SK-N-SH (cell line): ENCODE measurements around the gene KIF25. TPM values are rescaled to one million over a fixed set of nuclear protein-coding genes. Genes with fewer than 3 reads are reported as not detected.

Experiments used
- CTCF ChIA-PET: fragments of 300-600, 350-600 bp; formaldehyde crosslinking; extraction: SDS; loops from one replicate; lab custom pipeline; 2021; lab: Yijun Ruan, JAX
- POLR2A ChIA-PET: fragments of 350-600 bp; sonication (Branson Sonifier 250); formaldehyde crosslinking; extraction: SDS; loops from one replicate; lab custom pipeline; 2020; ENCODE audit warnings: antibody characterized with exemption, inconsistent platforms; lab: Yijun Ruan, JAX
- DNase-seq: peaks from one replicate; pipeline ENCODE4 v3.0.0; 2012
- H2AFZ ChIP-seq: fragments of 200-600 bp; sonication (generic); 2 replicates; pipeline ENCODE4 v1.8.1; 2016; ENCODE audit warnings: antibody characterized with exemption, mild to moderate bottlenecking, low read depth
- H3F3A ChIP-seq: fragments of 200-600 bp; sonication (generic); replicated peaks from 2 replicates; pipeline ENCODE3; 2016; ENCODE audit warnings: antibody characterized with exemption, mild to moderate bottlenecking; ENCODE audit not compliant: insufficient read depth
- H3K27ac ChIP-seq, 2 experiments: fragments of 200-500 bp in 1 of 2; fragments of 200-600 bp in 1 of 2; sonication (Bioruptor generic) in 1 of 2; sonication (generic), shearing (Covaris generic) in 1 of 2; 2 replicates each; pipeline versions ENCODE4 v1.5.1 to v1.6.1; 2014 to 2016; ENCODE audit warnings: low read depth in 2 of 2, inconsistent platforms in 1 of 2, low read length in 1 of 2, mild to moderate bottlenecking in 1 of 2, mixed read lengths in 1 of 2
- H3K27me3 ChIP-seq: fragments of 200-600 bp; sonication (generic), shearing (Covaris generic); 2 replicates; pipeline ENCODE4 v1.6.1; 2016; ENCODE audit warnings: mixed run types; ENCODE audit not compliant: insufficient read depth
- H3K36me3 ChIP-seq, 2 experiments: fragments of 200-500 bp in 1 of 2; fragments of 200-600 bp in 1 of 2; sonication (Bioruptor generic) in 1 of 2; sonication (generic) in 1 of 2; replicated peaks in 1 of 2; 2 replicates each; pipeline versions ENCODE3 to v1.5.1; 2014 to 2016; ENCODE audit warnings: low read length in 1 of 2, mild to moderate bottlenecking in 1 of 2; ENCODE audit not compliant: insufficient read depth in 2 of 2, control insufficient read depth in 1 of 2
- H3K4me1 ChIP-seq, 2 experiments: fragments of 200-500 bp in 1 of 2; fragments of 200-600 bp in 1 of 2; sonication (Bioruptor generic) in 1 of 2; sonication (generic), shearing (Covaris generic) in 1 of 2; 2 replicates each; pipeline versions ENCODE4 v1.5.1 to v1.6.1; 2014 to 2016; ENCODE audit warnings: low read depth in 1 of 2, low read length in 1 of 2, mixed run types in 1 of 2; ENCODE audit not compliant: insufficient read depth in 2 of 2, control insufficient read depth in 1 of 2
- H3K4me2 ChIP-seq: fragments of 200-600 bp; sonication (generic), shearing (Covaris generic); 2 replicates; pipeline ENCODE4 v1.6.1; 2017; ENCODE audit warnings: mixed run types
- H3K4me3 ChIP-seq, 2 experiments: fragments of 200-500 bp in 1 of 2; fragments of 200-600 bp in 1 of 2; sonication (Bioruptor generic) in 1 of 2; sonication (generic), shearing (Covaris generic) in 1 of 2; 2 replicates each; pipeline versions ENCODE4 v1.5.1 to v1.8.1; 2014 to 2016; ENCODE audit warnings: low read depth in 2 of 2, inconsistent platforms in 1 of 2, low read length in 1 of 2, mild to moderate bottlenecking in 1 of 2, mixed read lengths in 1 of 2, moderate library complexity in 1 of 2
- H3K79me2 ChIP-seq: fragments of 200-600 bp; sonication (generic); 2 replicates; pipeline ENCODE4 v1.8.1; 2017; ENCODE audit warnings: mild to moderate bottlenecking; ENCODE audit not compliant: insufficient read depth
- H3K9ac ChIP-seq: fragments of 200-600 bp; sonication (generic); 2 replicates; pipeline ENCODE4 v1.6.1; 2017; ENCODE audit warnings: mixed run types
- H3K9me2 ChIP-seq: fragments of 200-600 bp; sonication (generic); 2 replicates; pipeline ENCODE4 v1.6.1; 2017; ENCODE audit warnings: mixed run types
- H3K9me3 ChIP-seq: fragments of 200-600 bp; sonication (generic); 2 replicates; pipeline ENCODE4 v1.6.1; 2017; ENCODE audit warnings: mixed run types, mild to moderate bottlenecking, moderate library complexity
- H4K20me1 ChIP-seq: fragments of 200-600 bp; sonication (generic); 2 replicates; pipeline ENCODE4 v1.6.1; 2017; ENCODE audit warnings: mild to moderate bottlenecking, mixed run types; ENCODE audit not compliant: insufficient read depth
- EP300 ChIP-seq, 2 experiments: IDR thresholded peaks; 2 replicates each; pipeline versions ENCODE4 v1.4.0 to v1.6.1; 2012; ENCODE audit warnings: borderline replicate concordance in 1 of 2, low read depth in 1 of 2, low read length in 1 of 2
- EZH2phosphoT487 ChIP-seq: fragments of 200-600 bp; sonication (generic); IDR thresholded peaks from 2 replicates; pipeline ENCODE4 v1.6.1; 2017; ENCODE audit warnings: low read depth, mixed run types, mild to moderate bottlenecking, antibody characterized with exemption, moderate library complexity, borderline replicate concordance
- FOXM1 ChIP-seq: IDR thresholded peaks from 2 replicates; pipeline ENCODE4 v1.4.0; 2012; ENCODE audit warnings: low read depth, mild to moderate bottlenecking
- GABPA ChIP-seq: IDR thresholded peaks from 2 replicates; pipeline ENCODE4 v1.4.0; 2012; ENCODE audit warnings: low read depth, mild to moderate bottlenecking
- GATA2 ChIP-seq: sonication (generic); formaldehyde crosslinking; IDR thresholded peaks from 2 replicates; pipeline ENCODE4 v1.5.0; 2020; ENCODE audit warnings: mild to moderate bottlenecking, missing genetic modification reagents
- MEF2A ChIP-seq: IDR thresholded peaks from 2 replicates; pipeline ENCODE4 v1.4.0; 2012; ENCODE audit warnings: low read depth, borderline replicate concordance
- MXI1 ChIP-seq: IDR thresholded peaks from 2 replicates; pipeline ENCODE4 v1.6.1; 2012; ENCODE audit warnings: mild to moderate bottlenecking, low read depth, low read length, improper control_type of control experiment
- POLR2AphosphoS5 ChIP-seq: IDR thresholded peaks from 2 replicates; pipeline ENCODE4 v1.6.1; 2012; ENCODE audit warnings: low read depth, low read length
- RXRA ChIP-seq: IDR thresholded peaks from 2 replicates; pipeline ENCODE4 v1.4.0; 2012; ENCODE audit warnings: low read depth, mild to moderate bottlenecking, borderline replicate concordance
- TCF12 ChIP-seq: IDR thresholded peaks from 2 replicates; pipeline ENCODE4 v1.4.0; 2012
- YY1 ChIP-seq: IDR thresholded peaks from 2 replicates; pipeline ENCODE4 v1.4.0; 2012; ENCODE audit warnings: low read depth, mild to moderate bottlenecking
- WGBS: methylation state at CpG from one replicate; pipeline ENCODE4 v1.1.6; 2017; ENCODE audit warnings: low lambda C conversion rate; 5-methylcytosine and 5-hydroxymethylcytosine counted together
- polyA plus RNA-seq, 3 experiments: library from polyadenylated mRNA; depleted of rRNA; stranded (reverse); fragments of >200 nt; gene quantifications; 2 replicates each; pipeline ENCODE4 v1.2.3, GENCODE V29; 2012
- TF ChIP-seq, protein P1 (sequence below): fragments of 150-350 bp; IDR thresholded peaks from 2 replicates; pipeline ENCODE4 v1.6.1; 2016; ENCODE audit warnings: mild to moderate bottlenecking, low read depth, low read length
- TF ChIP-seq, protein P2 (sequence below): IDR thresholded peaks from 2 replicates; pipeline ENCODE4 v1.4.0; 2012; ENCODE audit warnings: low read depth, borderline replicate concordance
- TF ChIP-seq, protein P3 (sequence below): IDR thresholded peaks from 2 replicates; pipeline ENCODE4 v1.6.1; 2012; ENCODE audit warnings: mild to moderate bottlenecking, low read depth, low read length, moderate library complexity
- TF ChIP-seq, protein P4 (sequence below): IDR thresholded peaks from 2 replicates; pipeline ENCODE4; 2012

Gene KIF25
- polyA plus RNA-seq, 1 of the 3 experiments (the other 2 are of a cell fraction): not detected

GRCh38 chr6:168053957-168054471 is 56.5 kb downstream of the KIF25 start (continued):
- no peak for TF ChIP-seq MXI1

- H3F3A ChIP-seq: no peaks in the 10 kb centered on the region
- no peaks in the 10 kb centered on the region for H3K36me3 ChIP-seq
- no peak for DNase-seq
- POLR2A ChIA-PET: no interaction called here
- H2AFZ ChIP-seq: no peak overlapping the region
- no peaks in the 10 kb centered on the region for H3K9me2 ChIP-seq
- peaks cover 0 to 8% of the 10 kb centered on the region in 2 experiments; a peak in 1 of 4 replicates for H3K4me1 ChIP-seq
- no peak overlapping the region for H3K4me3 ChIP-seq
- H3K27me3 ChIP-seq: no peaks in the 10 kb centered on the region
- TF ChIP-seq GABPA: no peak
- TF ChIP-seq POLR2AphosphoS5: no peak
- TF ChIP-seq, protein P1, sequence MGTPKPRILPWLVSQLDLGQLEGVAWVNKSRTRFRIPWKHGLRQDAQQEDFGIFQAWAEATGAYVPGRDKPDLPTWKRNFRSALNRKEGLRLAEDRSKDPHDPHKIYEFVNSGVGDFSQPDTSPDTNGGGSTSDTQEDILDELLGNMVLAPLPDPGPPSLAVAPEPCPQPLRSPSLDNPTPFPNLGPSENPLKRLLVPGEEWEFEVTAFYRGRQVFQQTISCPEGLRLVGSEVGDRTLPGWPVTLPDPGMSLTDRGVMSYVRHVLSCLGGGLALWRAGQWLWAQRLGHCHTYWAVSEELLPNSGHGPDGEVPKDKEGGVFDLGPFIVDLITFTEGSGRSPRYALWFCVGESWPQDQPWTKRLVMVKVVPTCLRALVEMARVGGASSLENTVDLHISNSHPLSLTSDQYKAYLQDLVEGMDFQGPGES: no peak
- TF ChIP-seq YY1: no peak
- no peak for TF ChIP-seq EZH2phosphoT487
- TF ChIP-seq GATA2 (CRISPR knock-in tag): no peak
- H3K79me2 ChIP-seq: no peaks in the 10 kb centered on the region
- H3K4me2 ChIP-seq: no peak overlapping the region
- no peak overlapping the region for H3K9ac ChIP-seq
- H3K27ac ChIP-seq: no peak overlapping the region
- WGBS: 72% methylated on average over 14 of the region's 18 CpGs
- CTCF ChIA-PET: no interaction called here
- no peaks in the 10 kb centered on the region for H3K9me3 ChIP-seq
- H4K20me1 ChIP-seq: no peaks in the 10 kb centered on the region
These were observed 57.5 kb downstream of the KIF25 start for GRCh38 chr6:168054765-168055560.

DNA sequence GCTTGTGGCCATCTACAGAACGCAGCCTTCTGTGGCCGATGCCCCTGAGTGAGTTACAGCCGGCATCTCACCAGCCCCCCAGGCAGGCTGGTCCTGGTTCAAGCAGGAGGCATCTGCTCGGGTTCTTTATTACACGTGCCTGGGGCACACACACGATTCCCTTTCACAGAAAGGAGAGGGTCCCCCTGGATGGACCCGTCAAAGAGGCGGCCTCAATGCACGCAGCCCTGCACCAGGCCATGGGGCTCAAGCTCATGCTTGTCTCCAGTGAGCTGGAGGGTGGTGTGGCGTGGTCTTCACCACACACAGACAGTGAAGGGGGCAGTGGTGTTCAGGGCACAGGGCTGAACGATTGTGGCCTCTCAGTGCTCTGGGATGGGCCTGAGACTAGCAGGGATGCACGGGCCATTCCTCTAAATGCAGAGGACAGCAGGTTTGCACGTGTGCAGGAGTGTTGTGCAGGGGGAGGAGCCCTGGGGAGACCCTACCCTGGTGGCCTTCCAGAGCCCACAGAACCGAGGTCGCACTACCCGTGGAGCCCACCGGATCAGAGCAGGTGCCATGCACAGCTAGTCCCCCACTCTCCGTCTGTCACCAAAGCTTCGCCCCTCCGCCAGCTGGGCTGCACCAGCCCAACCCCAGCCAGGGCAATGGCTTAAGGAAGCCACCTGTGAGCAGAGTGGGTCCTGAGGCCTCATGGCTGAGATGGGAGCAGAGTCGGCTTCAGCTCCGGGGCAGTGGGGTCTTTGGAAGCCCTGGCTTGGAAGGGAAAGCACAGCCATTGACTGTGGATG is 58.4 kb downstream of the KIF25 start:
- Histone ChIP-seq H2AFZ (no peak overlapping the region), H4K20me1 (no peaks in the 10 kb centered on the region), H3K27ac (no peak overlapping the region), H3K79me2 (no peaks in the 10 kb centered on the region), H3K4me1 (peaks cover 0 to 14% of the 10 kb centered on the region in 2 experiments; a peak in 1 of 4 replicates), H3K4me3 (no peak overlapping the region), H3K27me3 (no peaks in the 10 kb centered on the region), H3K9ac (no peak overlapping the region), H3K9me2 (no peaks in the 10 kb centered on the region), H3K9me3 (no peaks in the 10 kb centered on the region), H3K4me2 (no peak overlapping the region), H3K36me3 (no peaks in the 10 kb centered on the region), H3F3A (no peaks in the 10 kb centered on the region)
- 64% methylated on average over 5 of the region's 22 CpGs for WGBS
- CTCF ChIA-PET: interaction anchor here (1.3 kb wide), 1 partner anchor 11 kb away, joined by 4 read pairs; no protein-coding TSS in a partner anchor
- POLR2A ChIA-PET: no interaction called here
- no peak for DNase-seq
- no peak for TF ChIP-seq RXRA
- no peak for TF ChIP-seq POLR2AphosphoS5
- TF ChIP-seq FOXM1: no peak
- TF ChIP-seq, protein P2, sequence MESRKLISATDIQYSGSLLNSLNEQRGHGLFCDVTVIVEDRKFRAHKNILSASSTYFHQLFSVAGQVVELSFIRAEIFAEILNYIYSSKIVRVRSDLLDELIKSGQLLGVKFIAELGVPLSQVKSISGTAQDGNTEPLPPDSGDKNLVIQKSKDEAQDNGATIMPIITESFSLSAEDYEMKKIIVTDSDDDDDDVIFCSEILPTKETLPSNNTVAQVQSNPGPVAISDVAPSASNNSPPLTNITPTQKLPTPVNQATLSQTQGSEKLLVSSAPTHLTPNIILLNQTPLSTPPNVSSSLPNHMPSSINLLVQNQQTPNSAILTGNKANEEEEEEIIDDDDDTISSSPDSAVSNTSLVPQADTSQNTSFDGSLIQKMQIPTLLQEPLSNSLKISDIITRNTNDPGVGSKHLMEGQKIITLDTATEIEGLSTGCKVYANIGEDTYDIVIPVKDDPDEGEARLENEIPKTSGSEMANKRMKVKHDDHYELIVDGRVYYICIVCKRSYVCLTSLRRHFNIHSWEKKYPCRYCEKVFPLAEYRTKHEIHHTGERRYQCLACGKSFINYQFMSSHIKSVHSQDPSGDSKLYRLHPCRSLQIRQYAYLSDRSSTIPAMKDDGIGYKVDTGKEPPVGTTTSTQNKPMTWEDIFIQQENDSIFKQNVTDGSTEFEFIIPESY: no peak
- TF ChIP-seq GATA2 (CRISPR knock-in tag): no peak
- TF ChIP-seq TCF12: no peak
- TF ChIP-seq, protein P3, sequence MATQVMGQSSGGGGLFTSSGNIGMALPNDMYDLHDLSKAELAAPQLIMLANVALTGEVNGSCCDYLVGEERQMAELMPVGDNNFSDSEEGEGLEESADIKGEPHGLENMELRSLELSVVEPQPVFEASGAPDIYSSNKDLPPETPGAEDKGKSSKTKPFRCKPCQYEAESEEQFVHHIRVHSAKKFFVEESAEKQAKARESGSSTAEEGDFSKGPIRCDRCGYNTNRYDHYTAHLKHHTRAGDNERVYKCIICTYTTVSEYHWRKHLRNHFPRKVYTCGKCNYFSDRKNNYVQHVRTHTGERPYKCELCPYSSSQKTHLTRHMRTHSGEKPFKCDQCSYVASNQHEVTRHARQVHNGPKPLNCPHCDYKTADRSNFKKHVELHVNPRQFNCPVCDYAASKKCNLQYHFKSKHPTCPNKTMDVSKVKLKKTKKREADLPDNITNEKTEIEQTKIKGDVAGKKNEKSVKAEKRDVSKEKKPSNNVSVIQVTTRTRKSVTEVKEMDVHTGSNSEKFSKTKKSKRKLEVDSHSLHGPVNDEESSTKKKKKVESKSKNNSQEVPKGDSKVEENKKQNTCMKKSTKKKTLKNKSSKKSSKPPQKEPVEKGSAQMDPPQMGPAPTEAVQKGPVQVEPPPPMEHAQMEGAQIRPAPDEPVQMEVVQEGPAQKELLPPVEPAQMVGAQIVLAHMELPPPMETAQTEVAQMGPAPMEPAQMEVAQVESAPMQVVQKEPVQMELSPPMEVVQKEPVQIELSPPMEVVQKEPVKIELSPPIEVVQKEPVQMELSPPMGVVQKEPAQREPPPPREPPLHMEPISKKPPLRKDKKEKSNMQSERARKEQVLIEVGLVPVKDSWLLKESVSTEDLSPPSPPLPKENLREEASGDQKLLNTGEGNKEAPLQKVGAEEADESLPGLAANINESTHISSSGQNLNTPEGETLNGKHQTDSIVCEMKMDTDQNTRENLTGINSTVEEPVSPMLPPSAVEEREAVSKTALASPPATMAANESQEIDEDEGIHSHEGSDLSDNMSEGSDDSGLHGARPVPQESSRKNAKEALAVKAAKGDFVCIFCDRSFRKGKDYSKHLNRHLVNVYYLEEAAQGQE: no peak
- TF ChIP-seq MEF2A: no peak
- TF ChIP-seq, protein P4, sequence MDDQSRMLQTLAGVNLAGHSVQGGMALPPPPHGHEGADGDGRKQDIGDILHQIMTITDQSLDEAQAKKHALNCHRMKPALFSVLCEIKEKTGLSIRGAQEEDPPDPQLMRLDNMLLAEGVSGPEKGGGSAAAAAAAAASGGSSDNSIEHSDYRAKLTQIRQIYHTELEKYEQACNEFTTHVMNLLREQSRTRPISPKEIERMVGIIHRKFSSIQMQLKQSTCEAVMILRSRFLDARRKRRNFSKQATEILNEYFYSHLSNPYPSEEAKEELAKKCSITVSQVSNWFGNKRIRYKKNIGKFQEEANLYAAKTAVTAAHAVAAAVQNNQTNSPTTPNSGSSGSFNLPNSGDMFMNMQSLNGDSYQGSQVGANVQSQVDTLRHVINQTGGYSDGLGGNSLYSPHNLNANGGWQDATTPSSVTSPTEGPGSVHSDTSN: no peak
- TF ChIP-seq EP300 (IDR thresholded peaks at IDR 0.05; ENCODE audit: borderline replicate concordance in 1 of 2, low read depth in 1 of 2, low read length in 1 of 2): no peak
